Brain pericyte (primary cell): ENCODE measurements around the gene GALNT14.

ENCODE experiments used
- DNase-seq: peaks from one replicate; pipeline ENCODE4 v3.0.0-alpha.2; 2012; ENCODE audit warnings: low read depth, low spot score

GALNT14 gene

GRCh38 chr2:31055938-31056337, 82.3 kb downstream of the GALNT14 start:
- no peak for DNase-seq

GRCh38 chr2:31054842-31055388, 83.3 kb downstream of the GALNT14 start:
- DNase-seq, result no peak

- no peak for DNase-seq
Measured at GRCh38 chr2:31053929-31054782, 84.1 kb downstream of the GALNT14 start.

- no peak for DNase-seq
Measured at GRCh38 chr2:31052284-31052683, 86.0 kb downstream of the GALNT14 start.

GRCh38 chr2:31051258-31052140, 86.7 kb downstream of the GALNT14 start:
- no peak for DNase-seq

- no peak for DNase-seq
Measured at GRCh38 chr2:31049916-31050588, 88.2 kb downstream of the GALNT14 start.

- no peak for DNase-seq
Measured at GRCh38 chr2:31049264-31049663, 89.0 kb downstream of the GALNT14 start.

- DNase-seq, result no peak
Measured at GRCh38 chr2:31047599-31047998, 90.6 kb downstream of the GALNT14 start.

GRCh38 chr2:31038385-31038784, 99.9 kb downstream of the GALNT14 start:
- DNase-seq, result no peak

GRCh38 chr2:31037058-31037457, 101.2 kb downstream of the GALNT14 start:
- DNase-seq, result no peak

- no peak for DNase-seq
Measured at GRCh38 chr2:31033032-31033431, 105.2 kb downstream of the GALNT14 start.

- DNase-seq, result no peak
Measured at GRCh38 chr2:31032475-31032874, 105.8 kb downstream of the GALNT14 start.

GRCh38 chr2:31031132-31031706, 107.0 kb downstream of the GALNT14 start:
- no peak for DNase-seq

GRCh38 chr2:31028417-31028816, 109.8 kb downstream of the GALNT14 start:
- DNase-seq, result no peak

GRCh38 chr2:31027549-31027948, 110.7 kb downstream of the GALNT14 start:
- DNase-seq, result no peak

GRCh38 chr2:31023541-31023940, 114.7 kb downstream of the GALNT14 start:
- DNase-seq, result no peak

- DNase-seq, result no peak
Measured at GRCh38 chr2:31020713-31021112, 117.5 kb downstream of the GALNT14 start.

GRCh38 chr2:31018280-31018679, 120.0 kb downstream of the GALNT14 start:
- DNase-seq, result no peak

- no peak for DNase-seq
Measured at GRCh38 chr2:31016648-31017047, 121.6 kb downstream of the GALNT14 start.

GRCh38 chr2:31014516-31014915, 123.7 kb downstream of the GALNT14 start:
- DNase-seq, result no peak

- no peak for DNase-seq
Measured at GRCh38 chr2:31013301-31013700, 124.9 kb downstream of the GALNT14 start.
